Erythroblast (primary cell): ENCODE results near the gene S100A2.
A peak's percentile ranks its signal among the peaks of the same experiment; 100 is the strongest.

Source experiments
- DNase-seq, 2 experiments: peaks; one replicate each; lab custom pipeline; 2025; lab: John Stamatoyannopoulos, UW
- GATA1 ChIP-seq: IDR thresholded peaks from 2 replicates; pipeline ENCODE4 v1.6.1; 2011; ENCODE audit warnings: low read depth, mild to moderate bottlenecking, control low read depth, low read length, moderate library complexity
- POLR2A ChIP-seq: IDR thresholded peaks from 2 replicates; pipeline ENCODE4 v1.6.1; 2011; ENCODE audit warnings: mild to moderate bottlenecking, low read length

The S100A2 gene

GRCh38 chr1:153550398-153550758 is 15.3 kb downstream of the S100A2 start:
- no peak for DNase-seq

GRCh38 chr1:153549741-153550397 is 15.8 kb downstream of the S100A2 start:
- no peak for DNase-seq
- TF ChIP-seq GATA1 (no peak), POLR2A (no peak)

More at GRCh38 chr1:153550398-153550758, 15.3 kb downstream of the S100A2 start:
- TF ChIP-seq POLR2A, result no peak
- no peak for TF ChIP-seq GATA1

- peak; percentile 56 to 70 for DNase-seq
- no peak for TF ChIP-seq GATA1
- no peak for TF ChIP-seq POLR2A
These were observed 16.6 kb downstream of the S100A2 start, which contains the start of gene S100A3 for GRCh38 chr1:153548722-153549688. TSS of gene S100A3 (minus strand) at chr1:153549258. CDS start at chr1:153548485, 773 bp downstream.

- TF ChIP-seq GATA1 (no peak), POLR2A (peak; percentile 26)
These were observed 17.8 kb downstream of the S100A2 start for GRCh38 chr1:153547560-153548551.

GRCh38 chr1:153546796-153547559 is 18.7 kb downstream of the S100A2 start:
- DNase-seq, result peak; percentile 47 to 68
- no peak for TF ChIP-seq GATA1
- TF ChIP-seq POLR2A, result no peak

More at GRCh38 chr1:153547560-153548551, 17.8 kb downstream of the S100A2 start:
- peak; percentile 63 to 77 for DNase-seq

GRCh38 chr1:153546371-153546770 is 19.3 kb downstream of the S100A2 start:
- no peak for TF ChIP-seq POLR2A
- no peak for TF ChIP-seq GATA1
- DNase-seq, result peak in 1 of 2 experiments; percentile 43

GRCh38 chr1:153545067-153546055 is 20.3 kb downstream of the S100A2 start, which contains the start of gene S100A4:
TSS of gene S100A4 (minus strand) at chr1:153545806. CDS start at chr1:153544794, 1,012 bp downstream.
- peak; percentile 92 to 96 for DNase-seq
- peak; percentile 91 for TF ChIP-seq POLR2A
- TF ChIP-seq GATA1, result no peak

GRCh38 chr1:153544453-153545066 is 21.1 kb downstream of the S100A2 start:
- DNase-seq, result no peak
- TF ChIP-seq GATA1, result no peak

- TF ChIP-seq POLR2A, result no peak
- TF ChIP-seq GATA1, result no peak
- peak in 1 of 2 experiments; percentile 34 for DNase-seq
These were observed 21.9 kb downstream of the S100A2 start for GRCh38 chr1:153543736-153544135.

GRCh38 chr1:153542956-153543711 is 22.5 kb downstream of the S100A2 start:
- no peak for DNase-seq
- no peak for TF ChIP-seq POLR2A
- no peak for TF ChIP-seq GATA1
